Measurements from ENCODE around the gene PLD6.

- no peak for TF ChIP-seq ZFP3 (CRISPR knock-in tag; IDR thresholded peaks at IDR 0.05)
- TF ChIP-seq PATZ1 (CRISPR knock-in tag; IDR thresholded peaks at IDR 0.05; ENCODE audit: borderline replicate concordance), result no peak
- TF ChIP-seq ZNF70 (CRISPR knock-in tag; IDR thresholded peaks at IDR 0.05), result no peak
- TF ChIP-seq TSHZ2 (CRISPR knock-in tag; IDR thresholded peaks at IDR 0.05), result no peak
- no peak for TF ChIP-seq GLIS3 (CRISPR knock-in tag; IDR thresholded peaks at IDR 0.05)
Observed at GRCh38 chr17:17153071-17153470, 53.1 kb downstream of the PLD6 start.

Data from SK-N-SH treated with all-trans-retinoic acid at 6 μM for 48 hours (cell line).